ENCODE measurements around the gene OFD1.

Gene OFD1

DNA sequence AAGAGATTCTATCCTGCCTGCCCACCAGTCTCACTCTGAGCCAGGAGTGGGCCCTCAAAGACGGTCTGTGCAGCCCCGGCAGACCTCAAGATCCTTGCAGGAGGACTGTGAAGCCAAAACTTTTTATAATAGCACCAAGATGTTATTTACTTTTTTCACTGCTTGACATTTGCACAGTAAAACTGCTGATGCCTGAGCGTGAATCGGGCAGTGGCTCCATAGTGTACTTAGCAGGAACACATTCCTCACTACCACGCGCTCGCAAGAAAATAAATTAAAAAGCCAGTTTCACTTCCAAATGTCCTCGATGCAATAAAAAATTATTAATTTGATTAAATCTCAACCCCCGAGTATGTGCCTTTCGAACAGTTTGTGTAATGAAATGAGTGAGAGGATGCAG is 59.9 kb downstream of the OFD1 start:
- DNase-seq (ENCODE audit: low read depth): no peak
- TF ChIP-seq, protein P1, sequence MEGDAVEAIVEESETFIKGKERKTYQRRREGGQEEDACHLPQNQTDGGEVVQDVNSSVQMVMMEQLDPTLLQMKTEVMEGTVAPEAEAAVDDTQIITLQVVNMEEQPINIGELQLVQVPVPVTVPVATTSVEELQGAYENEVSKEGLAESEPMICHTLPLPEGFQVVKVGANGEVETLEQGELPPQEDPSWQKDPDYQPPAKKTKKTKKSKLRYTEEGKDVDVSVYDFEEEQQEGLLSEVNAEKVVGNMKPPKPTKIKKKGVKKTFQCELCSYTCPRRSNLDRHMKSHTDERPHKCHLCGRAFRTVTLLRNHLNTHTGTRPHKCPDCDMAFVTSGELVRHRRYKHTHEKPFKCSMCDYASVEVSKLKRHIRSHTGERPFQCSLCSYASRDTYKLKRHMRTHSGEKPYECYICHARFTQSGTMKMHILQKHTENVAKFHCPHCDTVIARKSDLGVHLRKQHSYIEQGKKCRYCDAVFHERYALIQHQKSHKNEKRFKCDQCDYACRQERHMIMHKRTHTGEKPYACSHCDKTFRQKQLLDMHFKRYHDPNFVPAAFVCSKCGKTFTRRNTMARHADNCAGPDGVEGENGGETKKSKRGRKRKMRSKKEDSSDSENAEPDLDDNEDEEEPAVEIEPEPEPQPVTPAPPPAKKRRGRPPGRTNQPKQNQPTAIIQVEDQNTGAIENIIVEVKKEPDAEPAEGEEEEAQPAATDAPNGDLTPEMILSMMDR (conservative IDR thresholded peaks at IDR 0.05; ENCODE audit: control insufficient read depth, insufficient read depth, low read depth, low read length): no peak

DNA sequence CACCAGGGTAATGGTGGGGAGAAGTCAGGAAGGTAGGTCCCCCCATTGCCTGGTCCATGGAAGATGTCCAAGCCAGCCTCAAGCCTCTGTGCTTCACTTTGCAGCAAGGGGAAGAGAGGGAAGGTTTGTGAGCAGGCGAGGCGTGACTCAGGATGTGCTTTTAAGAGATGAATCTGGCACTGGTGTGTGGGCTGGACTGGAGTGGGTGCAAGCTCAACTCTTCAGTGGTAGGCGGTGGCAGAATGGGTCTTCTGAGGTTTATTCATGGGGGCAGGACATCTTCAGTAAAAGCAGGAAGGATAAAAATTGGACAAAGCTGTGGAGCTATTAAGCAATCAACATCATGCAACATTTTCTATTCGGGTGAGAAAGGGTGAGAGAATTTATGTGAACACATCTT is 63.0 kb downstream of the OFD1 start:
- TF ChIP-seq, protein P1 (conservative IDR thresholded peaks at IDR 0.05; ENCODE audit: control insufficient read depth, insufficient read depth, low read depth, low read length): no peak
- DNase-seq (ENCODE audit: low read depth): peak; percentile 70

More for the DNA sequence above, 59.9 kb downstream of the OFD1 start:
- H3K4me3 ChIP-seq (ENCODE audit: control insufficient read depth, low read depth, low read length): no peak overlapping the region

DNA sequence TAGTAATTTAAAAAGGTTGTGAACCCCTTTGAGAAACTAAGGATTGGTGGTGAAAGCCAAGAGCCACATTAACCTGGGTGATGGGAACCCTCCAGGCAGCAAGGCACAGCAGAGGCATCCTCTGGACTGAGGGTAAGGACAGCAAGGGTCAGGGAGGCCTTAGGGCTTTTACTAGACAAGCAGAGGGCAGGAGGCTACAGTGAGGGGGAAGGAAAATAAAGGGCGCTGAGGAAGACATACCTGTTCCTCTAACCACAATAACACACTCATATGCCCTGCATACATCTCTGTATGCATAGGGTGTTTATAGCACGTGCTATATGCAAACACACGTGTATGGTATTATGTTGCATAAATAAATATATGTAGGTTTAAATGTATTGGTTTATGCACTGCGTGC is 63.6 kb downstream of the OFD1 start:
- TF ChIP-seq, protein P1 (conservative IDR thresholded peaks at IDR 0.05; ENCODE audit: control insufficient read depth, insufficient read depth, low read depth, low read length): no peak
- H3K4me3 ChIP-seq (ENCODE audit: control insufficient read depth, low read depth, low read length): no peak overlapping the region
- no peak for DNase-seq (ENCODE audit: low read depth)

More for the DNA sequence above, 63.0 kb downstream of the OFD1 start:
- H3K4me3 ChIP-seq (ENCODE audit: control insufficient read depth, low read depth, low read length): no peak overlapping the region

GRCh38 chrX:13803116-13803515 is 68.6 kb downstream of the OFD1 start:
- TF ChIP-seq, protein P1 (conservative IDR thresholded peaks at IDR 0.05; ENCODE audit: control insufficient read depth, insufficient read depth, low read depth, low read length): no peak
- no peak for DNase-seq (ENCODE audit: low read depth)
- no peak overlapping the region for H3K4me3 ChIP-seq (ENCODE audit: control insufficient read depth, low read depth, low read length)

GRCh38 chrX:13805241-13805640 is 70.7 kb downstream of the OFD1 start:
- H3K4me3 ChIP-seq (ENCODE audit: control insufficient read depth, low read depth, low read length): no peak overlapping the region
- no peak for DNase-seq (ENCODE audit: low read depth)
- TF ChIP-seq, protein P1 (conservative IDR thresholded peaks at IDR 0.05; ENCODE audit: control insufficient read depth, insufficient read depth, low read depth, low read length): no peak

- DNase-seq (ENCODE audit: low read depth): no peak
- no peak overlapping the region for H3K4me3 ChIP-seq (ENCODE audit: control insufficient read depth, low read depth, low read length)
- TF ChIP-seq, protein P1 (conservative IDR thresholded peaks at IDR 0.05; ENCODE audit: control insufficient read depth, insufficient read depth, low read depth, low read length): no peak
These were observed 73.7 kb downstream of the OFD1 start for GRCh38 chrX:13808293-13808692.

DNA sequence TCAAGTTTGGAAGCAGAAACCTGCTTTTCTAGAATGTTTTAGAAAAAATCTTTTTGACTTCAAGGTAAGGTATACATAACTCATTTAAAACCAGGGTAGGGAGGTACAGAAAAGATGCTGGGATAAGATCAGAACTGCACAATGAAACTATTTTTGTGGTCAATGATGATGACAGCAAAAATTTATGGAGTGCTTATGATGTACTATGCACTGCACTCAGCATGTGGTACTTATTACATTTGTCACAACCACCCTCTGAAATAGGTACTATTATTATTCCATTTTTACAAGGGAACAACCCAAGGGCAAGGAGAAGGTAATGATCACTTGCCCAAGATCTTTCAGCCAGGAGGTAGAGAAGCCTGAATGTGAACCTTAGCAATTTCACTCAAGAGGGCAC is 74.3 kb downstream of the OFD1 start:
- H3K4me3 ChIP-seq (ENCODE audit: control insufficient read depth, low read depth, low read length): no peak overlapping the region
- TF ChIP-seq, protein P1 (conservative IDR thresholded peaks at IDR 0.05; ENCODE audit: control insufficient read depth, insufficient read depth, low read depth, low read length): no peak
- peak; percentile 59 for DNase-seq (ENCODE audit: low read depth)
